H9 (cell line): ENCODE results near the gene RIOK2. TPM values are rescaled to one million over a fixed set of nuclear protein-coding genes. Genes with fewer than 3 reads are reported as not detected.

Experiments used
- DNase-seq: peaks from one replicate; pipeline ENCODE4 v3.0.0-alpha.2; 2017
- H2AFZ ChIP-seq: one replicate; pipeline ENCODE4 v1.6.1; 2013; ENCODE audit warnings: mild to moderate bottlenecking, low read length, control low read depth, moderate library complexity
- H2AK5ac ChIP-seq: 2 replicates; pipeline ENCODE4 v1.6.1; 2013; ENCODE audit warnings: low read length, control low read depth, mixed read lengths; ENCODE audit not compliant: insufficient read length
- H2BK120ac ChIP-seq: one replicate; pipeline ENCODE4 v1.6.1; 2013; ENCODE audit warnings: low read depth, mild to moderate bottlenecking, low read length, control low read depth, inconsistent platforms; ENCODE audit not compliant: poor library complexity, severe bottlenecking
- H2BK12ac ChIP-seq: 2 replicates; pipeline ENCODE4 v1.6.1; 2013; ENCODE audit warnings: low read length, control low read depth, mixed read lengths, low read depth; ENCODE audit not compliant: insufficient read length
- H2BK15ac ChIP-seq: 2 replicates; pipeline ENCODE4 v1.6.1; 2013; ENCODE audit warnings: low read depth, low read length, control low read depth
- H2BK20ac ChIP-seq: one replicate; pipeline ENCODE4 v1.6.1; 2013; ENCODE audit warnings: low read depth, mild to moderate bottlenecking, low read length, control low read depth, inconsistent platforms; ENCODE audit not compliant: poor library complexity, severe bottlenecking
- H2BK5ac ChIP-seq: 2 replicates; pipeline ENCODE4 v1.6.1; 2013; ENCODE audit warnings: low read length, control low read depth, mixed read lengths; ENCODE audit not compliant: insufficient read length
- H3K14ac ChIP-seq: 2 replicates; pipeline ENCODE4 v1.6.1; 2013; ENCODE audit warnings: low read length, control low read depth; ENCODE audit not compliant: insufficient read depth
- H3K18ac ChIP-seq: 2 replicates; pipeline ENCODE4 v1.6.1; 2013; ENCODE audit warnings: low read depth, mild to moderate bottlenecking, mixed read lengths, low read length, control low read depth; ENCODE audit not compliant: insufficient read length
- H3K23ac ChIP-seq: 2 replicates; pipeline ENCODE4 v1.6.1; 2013; ENCODE audit warnings: low read length, control low read depth, mixed read lengths, low read depth; ENCODE audit not compliant: insufficient read length
- H3K23me2 ChIP-seq: 2 replicates; pipeline ENCODE4 v1.6.1; 2013; ENCODE audit warnings: low read depth, mild to moderate bottlenecking, mixed read lengths, low read length, control low read depth; ENCODE audit not compliant: insufficient read length, poor library complexity, severe bottlenecking
- H3K27ac ChIP-seq: 2 replicates; pipeline ENCODE4 v1.5.1; 2013; ENCODE audit warnings: low read length, control low read depth, mixed read lengths, low read depth; ENCODE audit not compliant: insufficient read length
- H3K27me3 ChIP-seq: 2 replicates; pipeline ENCODE4 v1.6.1; 2013; ENCODE audit warnings: low read length, control low read depth, inconsistent platforms; ENCODE audit not compliant: insufficient read depth
- H3K4ac ChIP-seq: 2 replicates; pipeline ENCODE4 v1.6.1; 2013; ENCODE audit warnings: low read depth, mild to moderate bottlenecking, control low read depth, inconsistent platforms, low read length, moderate library complexity
- H3K4me1 ChIP-seq: 2 replicates; pipeline ENCODE4 v1.6.1; 2013; ENCODE audit warnings: low read length, control low read depth, inconsistent platforms; ENCODE audit not compliant: insufficient read depth
- H3K4me2 ChIP-seq: 2 replicates; pipeline ENCODE4 v1.6.1; 2013; ENCODE audit warnings: low read length, control low read depth, mixed read lengths; ENCODE audit not compliant: insufficient read length, insufficient read depth
- H3K56ac ChIP-seq: 2 replicates; pipeline ENCODE4 v1.6.1; 2013; ENCODE audit warnings: low read depth, mild to moderate bottlenecking, mixed read lengths, low read length, control low read depth; ENCODE audit not compliant: insufficient read length
- H3K79me1 ChIP-seq: 2 replicates; pipeline ENCODE4 v1.6.1; 2013; ENCODE audit warnings: low read depth, mild to moderate bottlenecking, moderate library complexity, low read length, control low read depth, inconsistent platforms; ENCODE audit not compliant: insufficient read depth, poor library complexity, severe bottlenecking
- H3K79me2 ChIP-seq: 2 replicates; pipeline ENCODE4 v1.6.1; 2013; ENCODE audit warnings: low read length, control low read depth, inconsistent platforms; ENCODE audit not compliant: insufficient read depth
- H3K9ac ChIP-seq: 2 replicates; pipeline ENCODE4 v1.6.1; 2013; ENCODE audit warnings: low read length, control low read depth, mixed read lengths; ENCODE audit not compliant: insufficient read length; ENCODE audit errors: extremely low read depth
- H3K9me3 ChIP-seq: one replicate; pipeline ENCODE4 v1.6.1; 2013; ENCODE audit warnings: low read depth, low read length, inconsistent platforms; ENCODE audit not compliant: control insufficient read depth
- H3T11ph ChIP-seq: one replicate; pipeline ENCODE4 v1.6.1; 2013; ENCODE audit warnings: mild to moderate bottlenecking, low read length, control low read depth, inconsistent platforms
- H4K20me1 ChIP-seq: one replicate; pipeline ENCODE4 v1.6.1; 2013; ENCODE audit not compliant: control insufficient read depth, insufficient read length, insufficient read depth
- H4K5ac ChIP-seq: 2 replicates; pipeline ENCODE4 v1.6.1; 2013; ENCODE audit warnings: low read depth, mild to moderate bottlenecking, mixed read lengths, low read length, control low read depth; ENCODE audit not compliant: insufficient read length
- H4K8ac ChIP-seq: replicated peaks from 2 replicates; pipeline ENCODE4 v1.6.1; 2013; ENCODE audit warnings: low read length, control low read depth, mixed read lengths, low read depth; ENCODE audit not compliant: insufficient read length
- H4K91ac ChIP-seq: 2 replicates; pipeline ENCODE4 v1.6.1; 2013; ENCODE audit warnings: low read depth, mild to moderate bottlenecking, moderate library complexity, mixed read lengths, low read length, control low read depth; ENCODE audit not compliant: insufficient read length
- H3K27ac Mint-ChIP-seq, 3 experiments: 2 replicates in 2 of 3; 3 replicates in 1 of 3; pipeline ENCODE4 v1.8.0; 2020 to 2021; ENCODE audit warnings: mixed read lengths in 3 of 3, mild to moderate bottlenecking in 1 of 3, moderate library complexity in 1 of 3
- H3K27me3 Mint-ChIP-seq: 2 replicates; pipeline ENCODE4 v1.8.0; 2021; ENCODE audit warnings: low read depth, mild to moderate bottlenecking, moderate library complexity, mixed read lengths
- H3K36me3 Mint-ChIP-seq, 3 experiments: 2 replicates in 2 of 3; 3 replicates in 1 of 3; pipeline ENCODE4 v1.8.0; 2020 to 2021; ENCODE audit warnings: low read depth in 3 of 3, mixed read lengths in 3 of 3; ENCODE audit not compliant: insufficient read depth in 1 of 3
- H3K4me1 Mint-ChIP-seq, 2 experiments: 2 replicates each; pipeline ENCODE4 v1.8.0; 2020; ENCODE audit warnings: mixed read lengths in 2 of 2
- H3K4me3 Mint-ChIP-seq, 2 experiments: 2 replicates in 1 of 2; 3 replicates in 1 of 2; pipeline ENCODE4 v1.8.0; 2020 to 2021; ENCODE audit warnings: mild to moderate bottlenecking in 2 of 2, mixed read lengths in 2 of 2, moderate library complexity in 1 of 2
- H3K9me3 Mint-ChIP-seq, 2 experiments: 2 replicates in 1 of 2; 3 replicates in 1 of 2; pipeline ENCODE4 v1.8.0; 2020; ENCODE audit warnings: mild to moderate bottlenecking in 2 of 2, mixed read lengths in 2 of 2, moderate library complexity in 1 of 2
- WGBS: extraction: QIAGEN DNeasy Blood & Tissue Kit; methylation state at CpG from one replicate; pipeline ENCODE4 v1.1.7; 2013; ENCODE audit warnings: missing lambda C conversion rate, low lambda C conversion rate, mixed read lengths; ENCODE audit not compliant: insufficient read length; ENCODE audit errors: extremely low coverage; 5-methylcytosine and 5-hydroxymethylcytosine counted together
- total RNA-seq: library from RNA; stranded (reverse); gene quantifications from 2 replicates; pipeline ENCODE4 v1.2.1, GENCODE V29; 2021
- TF ChIP-seq, protein P1 (sequence below): fragments of 200-600 bp; sonication (generic); conservative IDR thresholded peaks from 3 replicates; pipeline ENCODE4 v1.8.0; 2021; ENCODE audit warnings: antibody characterized with exemption, mild to moderate bottlenecking

RIOK2 gene
- total RNA-seq, 1 experiment from 2014 or later: 39.5 TPM

GRCh38 chr5:97141539-97141938 lies 41.5 kb downstream of the RIOK2 start:
- H3K9me3 Mint-ChIP-seq: no peaks in the 10 kb centered on the region
- WGBS: no CpG with 5 or more reads among the region's 2 CpGs
- no peaks in the 10 kb centered on the region for H3K79me2 ChIP-seq
- H3K56ac ChIP-seq: no peak overlapping the region
- no peaks in the 10 kb centered on the region for H4K20me1 ChIP-seq
- no peak overlapping the region for H2BK15ac ChIP-seq
- no peak overlapping the region for H4K8ac ChIP-seq
- no peak overlapping the region for H2BK12ac ChIP-seq
- no peak overlapping the region for H3K27ac ChIP-seq
- no peak overlapping the region for H2AFZ ChIP-seq
- H3K4me1 Mint-ChIP-seq: peaks cover 27 to 39% of the 10 kb centered on the region in 2 experiments
- no peak overlapping the region for H4K91ac ChIP-seq
- H3K27me3 ChIP-seq: no peaks in the 10 kb centered on the region
- no peak overlapping the region; a peak in 1 of 7 replicates for H3K27ac Mint-ChIP-seq
- no peak overlapping the region for H3T11ph ChIP-seq
- H3K36me3 Mint-ChIP-seq: no peaks in the 10 kb centered on the region
- no peak overlapping the region for H3K14ac ChIP-seq
- no peak overlapping the region for H3K4me3 Mint-ChIP-seq
- no peaks in the 10 kb centered on the region for H3K4me1 ChIP-seq
- H3K79me1 ChIP-seq: no peaks in the 10 kb centered on the region
- no peak overlapping the region for H2BK20ac ChIP-seq
- no peak overlapping the region for H2BK5ac ChIP-seq
- no peak overlapping the region for H3K4me2 ChIP-seq
- H2BK120ac ChIP-seq: no peak overlapping the region
- H2AK5ac ChIP-seq: no peak overlapping the region
- no peaks in the 10 kb centered on the region for H3K9me3 ChIP-seq
- no peak overlapping the region for H3K4ac ChIP-seq
- TF ChIP-seq, protein P1, sequence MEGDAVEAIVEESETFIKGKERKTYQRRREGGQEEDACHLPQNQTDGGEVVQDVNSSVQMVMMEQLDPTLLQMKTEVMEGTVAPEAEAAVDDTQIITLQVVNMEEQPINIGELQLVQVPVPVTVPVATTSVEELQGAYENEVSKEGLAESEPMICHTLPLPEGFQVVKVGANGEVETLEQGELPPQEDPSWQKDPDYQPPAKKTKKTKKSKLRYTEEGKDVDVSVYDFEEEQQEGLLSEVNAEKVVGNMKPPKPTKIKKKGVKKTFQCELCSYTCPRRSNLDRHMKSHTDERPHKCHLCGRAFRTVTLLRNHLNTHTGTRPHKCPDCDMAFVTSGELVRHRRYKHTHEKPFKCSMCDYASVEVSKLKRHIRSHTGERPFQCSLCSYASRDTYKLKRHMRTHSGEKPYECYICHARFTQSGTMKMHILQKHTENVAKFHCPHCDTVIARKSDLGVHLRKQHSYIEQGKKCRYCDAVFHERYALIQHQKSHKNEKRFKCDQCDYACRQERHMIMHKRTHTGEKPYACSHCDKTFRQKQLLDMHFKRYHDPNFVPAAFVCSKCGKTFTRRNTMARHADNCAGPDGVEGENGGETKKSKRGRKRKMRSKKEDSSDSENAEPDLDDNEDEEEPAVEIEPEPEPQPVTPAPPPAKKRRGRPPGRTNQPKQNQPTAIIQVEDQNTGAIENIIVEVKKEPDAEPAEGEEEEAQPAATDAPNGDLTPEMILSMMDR: no peak
- H3K23ac ChIP-seq: no peak overlapping the region
- no peak for DNase-seq
- no peak overlapping the region for H3K18ac ChIP-seq
- no peak overlapping the region for H4K5ac ChIP-seq
- no peak overlapping the region for H3K9ac ChIP-seq
- no peaks in the 10 kb centered on the region for H3K23me2 ChIP-seq
- no peaks in the 10 kb centered on the region for H3K27me3 Mint-ChIP-seq
